Measurements from ENCODE around the gene NAB2.
"Not testable (repeated sequence)": the region's sequence is repeated elsewhere in the genome, so short reads cannot be mapped to it uniquely, and the experiment has no call there.

The NAB2 gene

GRCh38 chr12:57069523-57069922 lies 19.4 kb upstream of the NAB2 start:
- peak in 4 of 5 donors; percentile 29 to 77 (median 52) for DNase-seq

GRCh38 chr12:57072661-57073060 lies 16.3 kb upstream of the NAB2 start:
- DNase-seq, result no peak

- DNase-seq, result not testable (repeated sequence)
Observed at GRCh38 chr12:57073566-57074450, 15.1 kb upstream of the NAB2 start.

- peak; percentile 93 to 100 (median 96) for DNase-seq
Observed at GRCh38 chr12:57078519-57079404, 10.2 kb upstream of the NAB2 start, which contains the start of gene NEMP1. NEMP1 (minus strand) TSS chr12:57078791; CDS start chr12:57078745, 46 bp downstream.

DNA sequence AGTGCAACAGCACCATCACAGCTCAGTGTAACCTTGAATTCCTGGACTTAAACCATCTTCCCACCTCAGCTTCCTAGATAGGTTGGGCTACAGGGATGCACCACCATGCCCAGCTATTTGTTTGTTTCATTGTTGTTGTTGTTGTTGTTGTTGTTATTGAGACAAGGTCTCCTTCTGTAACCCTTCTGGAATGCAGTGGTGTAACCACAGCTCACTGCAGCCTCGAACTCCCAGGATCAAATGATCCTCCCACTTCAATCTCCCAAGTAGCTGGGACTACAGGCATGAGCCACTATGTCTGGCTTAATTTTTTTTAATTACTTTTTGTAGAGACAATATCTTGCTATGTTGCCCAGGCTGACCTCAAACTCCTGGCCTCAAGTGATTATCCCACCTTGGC lies 9.1 kb upstream of the NAB2 start:
- no peak for DNase-seq

DNA sequence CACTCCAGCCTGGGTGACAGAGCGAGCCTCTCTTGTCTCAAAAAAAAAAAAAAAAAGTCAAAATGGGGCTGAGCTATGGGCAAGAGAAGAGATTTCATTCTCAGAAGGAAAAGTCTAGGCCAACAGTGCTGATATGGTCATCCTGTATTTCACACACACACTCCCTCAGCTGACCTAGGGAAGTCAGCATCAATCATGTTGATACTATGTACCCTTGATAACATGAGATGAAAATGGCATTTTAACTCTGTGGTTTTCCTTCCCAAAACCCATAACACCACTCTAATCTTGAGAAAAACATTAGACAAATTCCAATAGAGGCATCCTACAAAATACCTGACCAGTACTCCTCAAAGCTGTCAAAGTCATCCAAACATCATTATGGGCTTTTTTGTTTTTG lies 8.1 kb upstream of the NAB2 start:
- DNase-seq, result no peak

DNA sequence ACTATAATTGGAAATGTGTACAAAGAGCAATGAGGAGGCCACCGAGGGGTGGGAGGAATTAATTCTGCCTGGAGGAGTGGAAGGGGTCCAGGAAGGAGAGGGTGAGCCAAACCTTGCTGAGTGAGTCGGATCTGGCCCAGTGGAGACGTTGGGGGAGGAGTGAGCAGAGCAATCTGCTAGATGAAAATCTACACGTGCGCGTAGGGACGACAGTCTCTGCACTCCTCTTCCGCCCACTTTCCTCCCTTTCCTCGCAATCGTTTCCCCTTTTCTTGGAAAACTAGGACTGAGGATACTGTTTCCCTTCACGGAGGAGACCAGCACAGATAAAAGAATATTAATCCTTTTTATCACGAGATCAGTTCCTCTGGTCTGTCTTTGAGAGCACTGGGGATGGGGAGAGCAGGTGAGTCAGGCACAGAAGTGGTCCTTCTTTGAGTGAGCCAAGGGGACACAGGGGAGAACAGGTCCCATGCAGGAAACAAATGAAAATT lies 2.9 kb upstream of the NAB2 start:
- peak in 1 of 5 donors; percentile 38 for DNase-seq

- peak in 2 of 5 donors; percentile 24 to 40 for DNase-seq
Observed at GRCh38 chr12:57086493-57087009, 2.4 kb upstream of the NAB2 start.

- peak; percentile 84 to 93 (median 90) for DNase-seq
Observed at GRCh38 chr12:57087010-57087690, 1.8 kb upstream of the NAB2 start.

GRCh38 chr12:57087691-57088353 lies 1.1 kb upstream of the NAB2 start:
- DNase-seq, result peak; percentile 61 to 70 (median 67)

- peak in 4 of 5 donors; percentile 29 to 39 (median 35) for DNase-seq
Observed at GRCh38 chr12:57089271-57090245, 644 bp downstream of the NAB2 start.

- DNase-seq, result no peak
Observed at GRCh38 chr12:57090490-57090889, 1.6 kb downstream of the NAB2 start.

DNA sequence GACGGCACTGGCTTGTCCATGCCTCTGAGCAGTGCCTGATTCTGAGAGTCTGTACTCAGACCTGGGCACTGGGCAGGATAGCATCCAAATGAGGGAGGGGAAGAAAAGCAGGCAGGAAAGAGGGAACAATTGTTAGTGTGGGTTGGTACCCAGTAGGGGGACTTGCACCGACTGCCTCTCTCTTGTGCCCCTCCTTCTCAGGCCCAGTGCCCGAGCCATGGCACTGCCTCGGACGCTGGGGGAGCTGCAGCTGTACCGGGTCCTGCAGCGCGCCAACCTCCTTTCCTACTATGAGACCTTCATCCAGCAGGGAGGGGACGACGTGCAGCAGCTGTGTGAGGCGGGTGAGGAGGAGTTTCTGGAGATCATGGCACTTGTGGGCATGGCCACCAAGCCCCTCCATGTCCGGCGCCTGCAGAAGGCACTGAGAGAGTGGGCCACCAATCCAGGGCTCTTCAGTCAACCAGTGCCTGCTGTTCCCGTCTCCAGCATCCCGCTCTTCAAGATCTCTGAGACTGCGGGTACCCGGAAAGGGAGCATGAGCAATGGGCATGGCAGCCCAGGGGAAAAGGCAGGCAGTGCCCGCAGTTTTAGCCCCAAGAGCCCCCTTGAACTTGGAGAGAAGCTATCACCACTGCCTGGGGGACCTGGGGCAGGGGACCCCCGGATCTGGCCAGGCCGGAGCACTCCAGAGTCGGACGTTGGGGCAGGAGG lies 2.2 kb downstream of the NAB2 start:
- no peak for DNase-seq

DNA sequence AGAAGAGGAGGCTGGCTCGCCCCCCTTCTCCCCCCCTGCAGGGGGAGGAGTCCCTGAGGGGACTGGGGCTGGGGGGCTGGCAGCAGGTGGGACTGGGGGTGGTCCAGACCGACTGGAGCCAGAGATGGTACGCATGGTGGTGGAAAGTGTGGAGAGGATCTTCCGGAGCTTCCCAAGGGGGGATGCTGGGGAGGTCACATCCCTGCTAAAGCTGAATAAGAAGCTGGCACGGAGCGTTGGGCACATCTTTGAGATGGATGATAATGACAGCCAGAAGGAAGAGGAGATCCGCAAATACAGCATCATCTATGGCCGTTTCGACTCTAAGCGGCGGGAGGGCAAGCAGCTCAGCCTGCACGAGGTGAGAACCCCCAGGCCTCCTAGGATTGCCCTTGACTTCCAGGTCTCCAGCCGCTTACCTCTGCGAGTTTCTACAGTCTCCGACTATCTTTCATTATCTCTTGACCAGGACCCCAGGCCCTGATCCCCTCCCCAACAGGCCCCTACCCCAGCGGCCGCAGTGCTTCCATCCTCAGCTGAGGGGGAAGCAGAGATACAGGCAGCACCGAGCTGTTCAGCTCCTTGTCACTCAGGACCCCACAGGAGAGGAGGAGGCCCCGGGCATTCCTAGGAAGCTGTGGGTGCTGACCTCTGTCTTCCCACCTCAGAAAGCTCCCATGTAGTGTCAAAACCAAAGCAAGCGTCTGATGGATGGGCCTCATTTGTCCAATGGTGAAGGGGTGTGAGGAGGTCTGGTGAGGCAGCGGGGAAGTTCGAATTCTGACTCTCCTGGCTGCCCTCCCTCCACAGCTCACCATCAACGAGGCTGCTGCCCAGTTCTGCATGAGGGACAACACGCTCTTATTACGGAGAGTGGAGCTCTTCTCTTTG lies 3.0 kb downstream of the NAB2 start:
- no peak for DNase-seq

GRCh38 chr12:57092529-57092862 lies 3.6 kb downstream of the NAB2 start:
- DNase-seq, result no peak

DNA sequence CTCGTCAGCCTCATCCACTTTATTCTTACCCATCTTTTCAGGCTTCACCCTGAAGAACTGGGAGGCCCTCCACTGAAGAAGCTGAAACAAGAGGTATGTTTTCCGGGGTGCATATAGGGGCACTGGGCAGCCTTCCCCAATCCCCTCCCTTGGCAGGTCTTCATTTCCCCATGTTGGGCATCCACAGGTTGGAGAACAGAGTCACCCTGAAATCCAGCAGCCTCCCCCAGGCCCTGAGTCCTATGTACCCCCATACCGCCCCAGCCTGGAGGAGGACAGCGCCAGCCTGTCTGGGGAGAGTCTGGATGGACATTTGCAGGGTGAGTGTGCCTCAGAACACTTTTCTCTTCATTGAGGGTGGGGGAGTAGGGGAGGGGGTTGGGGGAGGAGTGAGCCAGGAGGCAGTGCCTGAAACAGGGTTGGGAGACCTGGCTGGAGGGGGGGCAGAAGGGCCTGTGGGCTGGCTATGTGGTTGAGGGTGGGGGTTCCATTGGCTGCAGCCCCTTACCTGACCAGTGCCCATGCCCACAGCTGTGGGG lies 4.0 kb downstream of the NAB2 start:
- peak in 1 of 5 donors; percentile 23 for DNase-seq

DNA sequence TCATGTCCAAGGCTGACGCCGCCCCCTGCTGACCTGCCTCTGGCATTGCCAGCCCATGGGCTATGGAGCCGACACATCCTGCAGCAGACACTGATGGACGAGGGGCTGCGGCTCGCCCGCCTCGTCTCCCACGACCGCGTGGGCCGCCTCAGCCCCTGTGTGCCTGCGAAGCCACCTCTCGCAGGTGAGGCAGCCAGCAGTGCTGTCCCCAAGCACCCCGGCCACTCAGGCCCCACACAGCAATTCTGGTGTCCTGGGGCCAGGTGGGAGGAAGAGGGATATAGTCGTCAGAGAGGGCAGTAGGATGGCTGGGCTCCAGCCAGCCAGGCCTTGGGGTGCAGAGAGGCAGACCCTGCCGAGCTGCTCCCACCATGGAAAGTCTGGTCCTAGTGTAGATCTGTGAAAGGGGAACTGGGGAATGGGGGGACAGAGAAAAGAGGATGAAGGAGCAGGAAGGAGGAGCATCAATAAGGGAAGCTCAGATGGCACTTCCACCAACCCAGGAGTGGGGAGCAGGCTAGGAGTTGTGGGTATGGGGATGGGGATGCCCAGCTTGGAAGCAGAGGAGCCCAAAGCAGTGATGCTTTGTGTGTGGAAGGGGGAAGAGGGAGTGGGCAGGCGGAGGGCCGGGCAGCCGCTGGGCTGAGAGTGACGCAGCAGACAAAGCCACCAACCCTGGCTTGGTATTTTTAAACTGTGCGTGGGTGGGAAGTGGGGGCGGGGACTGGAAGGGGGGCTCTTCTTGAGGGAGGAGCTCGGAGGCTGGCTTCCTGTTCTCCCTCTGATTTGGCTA lies 4.7 kb downstream of the NAB2 start:
- peak in 3 of 5 donors; percentile 32 to 54 (median 41) for DNase-seq

Data from T-helper 1 cell (primary cell).